Measurements from ENCODE around the gene SMARCD1. TPM values are rescaled to one million over a fixed set of nuclear protein-coding genes. Genes with fewer than 3 reads are reported as not detected.

The SMARCD1 gene
- total and polyA plus RNA-seq, 2 experiments from 2014 or later: 124 to 287 TPM

Other genes with a start within 250 kb of the SMARCD1 start
- gene BCDIN3D, start 242.2 kb upstream of the SMARCD1 start, total RNA-seq (2014; rRNA removed; shearing (Covaris generic)): 1.8 and 2.1 TPM in 2 replicates
- gene BCDIN3D, start 242.2 kb upstream of the SMARCD1 start, polyA plus RNA-seq (2016; fragmentation: Nextera tagmentation; extraction: Ambion mirVana): 0.89 and 1.4 TPM in 2 replicates
- gene FAIM2, start 181.4 kb upstream of the SMARCD1 start, total RNA-seq (2014; rRNA removed; shearing (Covaris generic)): 0.08 and 2.0 TPM in 2 replicates
- 0.61 and 0.83 TPM in 2 replicates for gene FAIM2, start 181.4 kb upstream of the SMARCD1 start, polyA plus RNA-seq (2016; fragmentation: Nextera tagmentation; extraction: Ambion mirVana)
- 0.07 TPM in 1 of 2 replicates, not detected in the other for gene AQP2, start 134.6 kb upstream of the SMARCD1 start, total RNA-seq (2014; rRNA removed; shearing (Covaris generic))
- not detected in 2 replicates for gene AQP2, start 134.6 kb upstream of the SMARCD1 start, polyA plus RNA-seq (2016; fragmentation: Nextera tagmentation; extraction: Ambion mirVana)
- 2.2 and 2.7 TPM in 2 replicates for gene AQP5, start 123.5 kb upstream of the SMARCD1 start, total RNA-seq (2014; rRNA removed; shearing (Covaris generic))
- 1.1 and 1.3 TPM in 2 replicates for gene AQP5, start 123.5 kb upstream of the SMARCD1 start, polyA plus RNA-seq (2016; fragmentation: Nextera tagmentation; extraction: Ambion mirVana)
- gene AQP6, start 112.4 kb upstream of the SMARCD1 start, total RNA-seq (2014; rRNA removed; shearing (Covaris generic)): not detected in 2 replicates
- gene AQP6, start 112.4 kb upstream of the SMARCD1 start, polyA plus RNA-seq (2016; fragmentation: Nextera tagmentation; extraction: Ambion mirVana): 0.08 TPM in 1 of 2 replicates, not detected in the other
- 49.9 and 52.8 TPM in 2 replicates for gene RACGAP1, start 59.8 kb upstream of the SMARCD1 start, total RNA-seq (2014; rRNA removed; shearing (Covaris generic))
- 18.0 and 19.0 TPM in 2 replicates for gene RACGAP1, start 59.8 kb upstream of the SMARCD1 start, polyA plus RNA-seq (2016; fragmentation: Nextera tagmentation; extraction: Ambion mirVana)
- gene ASIC1, start 27.7 kb upstream of the SMARCD1 start, total RNA-seq (2014; rRNA removed; shearing (Covaris generic)): 1.5 and 1.6 TPM in 2 replicates
- 0.47 and 0.76 TPM in 2 replicates for gene ASIC1, start 27.7 kb upstream of the SMARCD1 start, polyA plus RNA-seq (2016; fragmentation: Nextera tagmentation; extraction: Ambion mirVana)
- 0.23 and 0.45 TPM in 2 replicates for gene GPD1, start 18.7 kb downstream of the SMARCD1 start, total RNA-seq (2014; rRNA removed; shearing (Covaris generic))
- gene GPD1, start 18.7 kb downstream of the SMARCD1 start, polyA plus RNA-seq (2016; fragmentation: Nextera tagmentation; extraction: Ambion mirVana): 0.17 and 0.36 TPM in 2 replicates
- 27.8 and 43.7 TPM in 2 replicates for gene COX14, start 26.9 kb downstream of the SMARCD1 start, total RNA-seq (2014; rRNA removed; shearing (Covaris generic))
- gene COX14, start 26.9 kb downstream of the SMARCD1 start, polyA plus RNA-seq (2016; fragmentation: Nextera tagmentation; extraction: Ambion mirVana): 73.0 and 73.5 TPM in 2 replicates
- gene CERS5, start 82.0 kb downstream of the SMARCD1 start, total RNA-seq (2014; rRNA removed; shearing (Covaris generic)): 50.2 and 56.5 TPM in 2 replicates
- 42.7 and 45.4 TPM in 2 replicates for gene CERS5, start 82.0 kb downstream of the SMARCD1 start, polyA plus RNA-seq (2016; fragmentation: Nextera tagmentation; extraction: Ambion mirVana)
- gene LIMA1, start 198.2 kb downstream of the SMARCD1 start, total RNA-seq (2014; rRNA removed; shearing (Covaris generic)): 26.3 and 29.6 TPM in 2 replicates
- 24.7 and 27.7 TPM in 2 replicates for gene LIMA1, start 198.2 kb downstream of the SMARCD1 start, polyA plus RNA-seq (2016; fragmentation: Nextera tagmentation; extraction: Ambion mirVana)